D341Med (cell line): Measurements from ENCODE around the gene ADD1.

ENCODE experiments used
- DNase-seq: peaks from one replicate; pipeline ENCODE4 v3.0.0; 2012; ENCODE audit warnings: low spot score

The ADD1 gene

DNA sequence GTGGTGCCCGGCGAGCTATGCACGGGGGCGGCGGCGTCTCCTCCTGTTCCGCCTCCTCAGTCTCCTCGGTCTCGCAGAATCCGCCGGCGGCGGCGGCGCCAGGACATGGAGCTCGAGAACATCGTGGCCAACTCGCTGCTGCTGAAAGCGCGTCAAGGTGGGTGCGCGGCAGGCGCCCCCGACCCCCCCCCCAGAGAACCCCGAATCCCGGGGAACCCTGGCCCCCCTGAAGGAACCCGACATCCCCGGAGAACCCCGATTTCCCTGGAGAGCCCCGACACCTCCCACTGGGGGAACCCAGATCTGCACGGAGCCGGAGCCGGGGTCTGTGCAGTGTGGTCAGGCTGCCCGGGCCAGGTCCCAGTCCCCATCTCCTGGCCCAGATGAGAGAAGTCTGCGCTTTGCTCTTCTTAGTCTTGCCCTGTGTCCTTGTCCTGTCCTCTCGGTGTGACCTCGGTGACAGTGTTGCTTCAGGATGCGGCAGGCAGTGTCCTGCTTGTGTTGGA lies 120.4 kb downstream of the ADD1 start:
- no peak for DNase-seq

DNA sequence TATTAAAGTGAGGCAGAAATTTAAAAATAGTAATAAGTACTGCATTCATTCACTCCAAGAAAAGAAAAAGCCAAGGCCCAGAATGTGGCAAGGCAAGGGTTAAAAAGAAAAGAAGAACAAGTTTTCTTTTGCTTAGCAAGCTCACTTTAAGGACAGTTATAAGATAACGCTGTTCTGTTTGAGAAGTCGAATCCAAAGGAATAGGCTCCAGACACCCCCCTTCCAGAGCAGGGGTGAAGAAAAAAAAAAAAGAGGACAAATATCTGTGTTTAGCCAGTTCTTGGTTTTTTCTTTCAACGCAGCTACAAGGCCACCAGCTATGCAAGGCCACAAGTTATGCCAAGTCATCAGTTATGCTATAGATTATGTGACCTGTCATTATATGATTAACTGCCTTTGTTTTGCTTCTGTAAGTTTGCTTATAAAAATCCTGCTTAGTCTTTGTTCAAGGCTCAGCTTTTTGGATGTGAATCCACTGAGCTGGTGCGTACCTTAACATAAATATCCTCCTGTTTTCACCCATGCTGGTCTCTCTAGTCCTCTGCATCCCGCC lies 121.1 kb downstream of the ADD1 start:
- DNase-seq: no peak

DNA sequence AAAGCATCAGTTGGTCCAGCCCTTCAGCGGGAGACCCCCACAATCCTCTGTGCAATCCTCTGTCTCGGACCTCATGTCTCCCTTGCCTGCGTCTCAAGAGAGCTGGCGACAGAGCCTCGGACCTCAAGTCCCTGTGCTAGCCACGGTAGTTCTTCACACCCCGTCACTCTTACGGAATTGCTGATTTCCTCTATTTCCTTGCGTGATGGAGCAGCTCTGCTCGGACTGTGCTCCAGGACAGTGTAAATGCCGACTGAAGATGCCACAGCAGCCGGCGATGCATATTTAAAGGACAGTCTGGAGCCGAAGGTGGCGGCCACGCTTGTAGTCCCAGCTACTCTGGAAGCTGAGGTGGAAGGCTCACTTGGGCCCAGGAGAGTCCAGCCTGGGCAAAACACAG lies 121.6 kb downstream of the ADD1 start:
- no peak for DNase-seq

DNA sequence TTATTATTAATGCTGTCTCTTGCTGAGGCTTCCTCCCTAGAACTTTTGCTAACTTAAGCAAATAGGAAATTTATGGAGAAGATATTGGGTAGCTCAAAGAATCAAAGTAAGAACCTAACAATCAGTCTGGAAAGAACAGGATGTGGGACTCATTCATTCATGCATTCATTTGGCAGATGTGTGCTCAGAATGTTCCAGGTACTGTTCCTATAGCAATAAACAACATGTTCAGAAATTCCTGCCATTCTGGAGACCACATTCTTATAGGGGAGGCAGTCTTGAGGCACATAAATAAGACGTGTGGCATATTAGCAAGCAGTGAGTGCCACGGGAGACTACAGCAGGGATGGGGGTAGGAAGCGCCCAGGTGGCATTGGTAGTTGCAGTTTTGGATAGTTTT lies 124.7 kb downstream of the ADD1 start:
- DNase-seq: no peak

DNA sequence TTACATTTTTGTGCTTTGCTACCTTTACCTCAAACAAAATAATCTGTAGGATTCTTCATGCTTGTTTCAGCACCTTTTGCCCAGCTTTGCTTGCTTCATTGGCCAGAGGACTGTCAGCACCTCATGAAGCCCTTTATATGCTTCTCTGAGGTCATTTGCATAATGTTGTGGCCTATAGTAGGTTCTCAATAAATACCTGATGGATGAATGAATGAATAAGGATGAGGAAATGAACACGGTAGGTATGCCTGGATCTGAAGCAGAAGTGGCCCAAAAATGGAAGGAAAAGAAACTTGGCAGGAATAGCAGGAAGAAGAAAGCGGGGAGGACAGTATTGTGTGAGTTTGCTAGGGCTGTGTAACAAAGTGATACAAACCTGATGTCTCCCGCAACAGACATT lies 127.6 kb downstream of the ADD1 start:
- DNase-seq: no peak

DNA sequence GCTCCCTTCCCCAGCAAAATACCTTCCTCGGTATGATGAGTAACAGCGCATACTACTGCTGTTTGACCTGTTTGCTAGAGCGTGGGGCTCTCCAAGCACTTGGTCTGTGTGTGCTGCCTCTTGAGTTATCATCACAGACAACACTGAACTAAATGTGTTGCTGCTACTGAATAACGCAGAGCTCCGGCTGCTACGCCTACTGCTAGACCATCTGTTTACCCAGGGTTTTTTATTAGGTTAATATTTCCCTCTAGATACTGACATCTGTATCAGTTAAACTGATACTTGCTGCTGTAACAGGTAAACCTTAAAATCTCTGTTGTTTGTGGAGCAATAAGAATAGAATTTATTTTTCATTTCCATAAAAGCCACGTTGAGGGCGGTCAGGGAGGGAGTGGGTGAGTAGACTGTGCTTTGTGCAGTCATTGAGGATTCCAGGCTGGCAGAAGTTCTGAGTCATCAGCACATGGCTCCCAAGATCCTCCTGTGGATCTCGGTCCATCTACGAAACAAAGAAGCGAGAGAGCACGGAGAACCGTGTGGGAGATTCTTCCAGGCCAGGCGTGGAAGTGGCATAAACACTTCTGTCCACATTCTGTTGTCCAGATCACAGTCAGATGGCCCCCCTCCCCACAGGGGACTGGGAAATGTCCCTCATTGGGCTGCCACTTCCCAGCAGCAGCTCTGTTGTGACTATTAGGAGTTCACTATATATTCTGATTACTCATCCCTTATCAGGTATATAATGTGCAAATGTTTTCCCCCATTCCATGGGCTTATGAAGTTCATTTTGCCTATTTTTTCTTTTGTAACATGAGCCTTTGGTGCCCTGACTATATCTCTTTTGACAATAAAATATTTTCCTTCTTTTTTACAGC lies 133.8 kb downstream of the ADD1 start:
- DNase-seq: no peak
